GM18909 (cell line): ENCODE results near the gene URB1.
"Not testable (repeated sequence)": the region's sequence is repeated elsewhere in the genome, so short reads cannot be mapped to it uniquely, and the experiment has no call there.

Experiments used
- ATAC-seq: cut with Tn5 transposase; IDR thresholded peaks from one replicate; pipeline ENCODE4 v1.9.1; 2021; ENCODE audit warnings: mild to moderate bottlenecking; ENCODE audit not compliant: unreplicated experiment, poor library complexity

Gene URB1

DNA sequence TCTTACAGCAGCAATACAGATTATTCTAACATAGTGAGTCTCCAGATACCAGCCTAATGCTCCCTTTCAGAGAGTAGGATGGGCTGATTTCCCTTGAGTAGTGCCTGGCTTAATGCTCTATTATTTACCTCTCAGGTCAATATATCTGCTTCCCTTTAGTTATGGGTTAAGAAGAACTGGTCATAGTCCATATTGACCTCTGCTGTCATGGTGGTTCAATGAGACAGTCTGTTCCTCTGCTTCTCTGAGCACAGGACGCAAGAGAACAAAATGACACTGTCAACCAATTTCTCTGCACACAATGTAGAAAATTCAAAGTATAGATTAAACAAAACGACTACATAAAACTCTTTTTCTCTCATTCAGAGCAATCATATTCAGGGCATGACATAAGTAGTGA is 91.2 kb downstream of the URB1 start:
- ATAC-seq = no peak

DNA sequence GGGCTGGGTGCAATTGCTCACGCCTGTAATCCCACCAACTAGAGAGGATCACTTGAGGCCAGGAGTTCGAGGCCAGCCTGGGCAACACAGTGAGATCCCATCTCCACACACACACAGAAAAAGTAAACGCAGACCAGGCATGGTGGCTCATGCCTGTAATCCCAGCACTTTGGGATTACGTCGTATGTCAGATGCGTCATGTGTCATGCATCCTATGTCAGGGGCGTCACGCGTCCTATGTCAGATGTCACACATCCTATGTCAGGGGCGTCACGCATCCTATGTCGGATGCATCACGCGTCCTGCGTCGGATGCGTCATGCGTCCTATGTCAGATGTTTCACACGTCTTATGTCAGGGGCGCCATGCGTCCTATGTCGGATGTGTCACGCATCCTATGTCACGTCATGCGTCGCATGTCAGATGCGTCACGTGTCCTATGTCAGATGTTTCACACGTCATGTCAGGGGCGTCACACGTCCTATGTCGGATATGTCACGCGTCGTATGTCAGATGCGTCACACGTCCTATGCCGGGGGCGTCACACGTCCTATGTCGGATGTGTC is 92.6 kb downstream of the URB1 start:
- no peak for ATAC-seq

DNA sequence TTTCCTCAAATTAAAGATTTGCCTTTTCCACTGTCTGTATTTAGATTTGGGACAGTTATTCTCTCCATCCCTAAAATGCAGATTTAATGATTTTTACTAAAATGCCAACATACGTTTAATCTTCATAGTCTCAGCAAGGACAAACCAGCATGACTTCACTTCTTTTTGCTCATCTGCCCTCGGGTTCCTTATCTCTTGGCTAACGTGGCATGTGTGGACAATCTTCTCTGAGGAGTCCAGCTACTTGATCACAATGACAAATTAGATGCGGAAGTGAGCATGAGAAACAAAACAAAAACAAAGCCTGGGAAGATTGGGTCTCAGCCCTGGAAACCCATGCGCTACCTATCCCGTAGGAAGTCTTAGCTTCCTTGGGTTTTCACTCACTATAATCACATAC is 93.1 kb downstream of the URB1 start:
- no peak for ATAC-seq

DNA sequence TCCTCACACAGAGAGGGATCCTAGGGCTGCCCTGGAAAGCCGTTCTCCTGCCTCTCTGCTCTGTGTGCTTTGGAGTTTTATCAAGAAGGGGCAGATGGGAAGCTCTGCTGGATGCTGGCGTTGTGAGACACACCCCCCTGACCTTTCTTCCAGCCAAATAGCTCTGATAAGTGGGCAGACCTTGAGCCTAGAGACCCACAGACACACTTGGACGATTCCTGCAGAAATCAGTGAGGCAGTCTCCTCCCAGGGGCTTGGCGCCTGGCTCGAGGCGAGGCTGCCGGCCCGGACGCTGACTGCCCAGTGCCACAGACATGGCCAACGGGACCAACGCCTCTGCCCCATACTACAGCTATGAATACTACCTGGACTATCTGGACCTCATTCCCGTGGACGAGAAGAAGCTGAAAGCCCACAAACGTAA is 94.1 kb downstream of the URB1 start, which contains the start of gene MRAP:
MRAP (plus strand) TSS at position 198 of the 424 bp plus-strand sequence; CDS start at position 315, 117 bp downstream.
- ATAC-seq = no peak

DNA sequence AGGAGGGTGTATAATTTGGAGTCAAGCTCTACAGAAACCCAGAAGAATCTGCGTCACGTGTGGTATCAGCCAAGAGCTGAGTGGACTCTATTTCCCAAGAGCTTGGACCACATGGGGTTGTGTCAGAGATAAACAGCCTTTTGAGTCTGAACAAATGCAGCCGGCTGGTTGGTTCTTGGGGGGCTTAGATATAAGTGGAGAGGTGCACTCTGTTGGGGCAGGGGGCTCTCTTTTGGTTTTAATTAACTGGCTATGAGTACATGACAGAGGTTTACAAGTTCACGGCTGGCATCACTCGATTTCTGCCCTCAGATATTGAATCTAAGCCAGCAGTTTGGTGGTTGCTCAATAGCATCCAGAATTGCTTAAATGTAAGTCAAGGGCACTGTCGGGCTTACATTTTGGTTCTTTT is 94.7 kb downstream of the URB1 start:
- no peak for ATAC-seq

DNA sequence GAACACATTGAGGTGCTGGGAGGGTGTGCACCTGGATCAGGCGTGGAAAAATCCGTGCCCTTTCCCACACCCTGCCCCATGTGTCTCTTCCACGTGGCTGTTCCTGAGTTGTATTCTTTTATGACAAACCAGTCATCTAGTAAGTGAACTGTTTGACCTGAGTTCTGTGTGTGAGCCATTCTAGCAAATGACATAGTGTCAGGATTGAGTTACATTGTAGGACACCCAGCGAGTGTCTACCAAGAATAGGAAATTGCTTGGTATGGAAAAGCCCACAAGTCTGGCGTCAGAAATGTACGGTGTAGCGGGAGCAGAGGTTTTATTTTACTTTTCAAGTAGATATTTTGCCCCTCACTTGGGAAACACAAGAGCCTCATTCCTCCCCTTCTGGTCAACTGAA is 95.4 kb downstream of the URB1 start:
- ATAC-seq = no peak

DNA sequence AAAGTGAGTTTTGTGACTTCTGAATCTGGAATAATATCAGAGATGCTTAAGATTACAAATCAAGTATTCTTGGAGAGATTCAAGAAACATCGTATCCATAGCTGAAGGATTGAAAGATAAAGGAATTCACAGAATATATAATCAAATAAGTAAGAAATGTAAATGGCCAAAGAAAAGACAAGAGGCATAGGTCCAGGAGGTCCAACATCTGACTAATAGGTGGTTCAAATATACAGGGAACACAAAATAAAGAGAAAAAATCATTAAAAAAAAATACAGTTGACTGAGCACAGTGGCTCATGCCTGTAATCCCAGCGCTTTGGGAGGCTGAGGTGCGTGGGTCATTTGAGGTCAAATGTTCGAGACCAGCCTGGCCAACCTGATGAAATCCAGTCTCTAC is 107.3 kb downstream of the URB1 start:
- no peak for ATAC-seq

DNA sequence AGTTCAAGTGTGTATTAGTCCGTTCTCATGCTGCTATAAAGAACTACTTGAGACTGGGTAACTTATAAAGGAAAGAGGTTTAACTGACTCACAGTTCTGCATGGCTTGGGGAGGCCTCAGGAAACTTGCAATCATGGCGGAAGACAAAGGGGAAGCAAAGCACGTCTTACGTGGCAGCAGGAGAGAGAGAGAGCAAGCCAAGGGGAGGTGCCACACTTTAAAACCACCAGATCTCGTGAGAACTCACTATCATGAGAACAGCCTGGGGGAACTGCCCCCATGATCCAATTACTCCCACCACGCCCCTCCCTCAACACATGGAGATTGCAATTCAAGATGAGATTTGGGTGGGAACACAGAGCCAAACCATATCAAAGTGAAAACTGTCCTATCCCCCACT is 109.8 kb downstream of the URB1 start:
- no peak for ATAC-seq

DNA sequence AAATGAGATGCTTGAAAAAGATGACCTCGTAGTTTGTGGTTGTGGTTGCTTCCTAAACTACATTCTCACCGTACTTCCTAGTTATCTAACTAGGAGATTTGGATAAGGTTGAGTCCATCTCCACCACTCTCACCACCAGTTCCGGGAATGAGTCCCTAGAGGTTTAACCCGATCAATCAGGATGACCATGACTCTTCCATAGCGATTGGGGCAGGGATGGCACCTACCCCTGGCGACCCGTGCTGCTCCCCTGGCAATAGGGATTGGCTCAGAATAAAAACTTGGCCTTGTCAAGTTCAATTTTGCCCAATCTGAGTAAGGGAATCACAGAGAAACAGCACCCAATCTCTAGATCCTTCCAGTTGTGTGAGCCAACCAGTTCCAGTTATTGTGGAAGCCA is 111.3 kb downstream of the URB1 start:
- ATAC-seq = no peak

DNA sequence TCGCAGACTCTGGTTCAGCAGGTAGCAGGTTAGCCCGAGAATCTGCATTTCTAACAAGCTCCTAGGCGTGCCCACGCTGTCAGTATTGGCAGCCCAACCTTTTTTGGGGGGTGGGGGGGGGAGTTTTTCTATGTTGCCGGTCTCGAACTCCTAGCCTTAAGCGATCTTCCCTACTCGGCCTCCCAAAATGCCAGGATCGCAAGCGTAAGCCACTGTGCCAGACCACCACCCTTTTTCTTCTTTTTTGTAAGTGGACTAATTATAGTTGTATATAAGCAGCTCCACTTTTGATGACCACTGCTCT is 113.5 kb downstream of the URB1 start:
- ATAC-seq = no peak

DNA sequence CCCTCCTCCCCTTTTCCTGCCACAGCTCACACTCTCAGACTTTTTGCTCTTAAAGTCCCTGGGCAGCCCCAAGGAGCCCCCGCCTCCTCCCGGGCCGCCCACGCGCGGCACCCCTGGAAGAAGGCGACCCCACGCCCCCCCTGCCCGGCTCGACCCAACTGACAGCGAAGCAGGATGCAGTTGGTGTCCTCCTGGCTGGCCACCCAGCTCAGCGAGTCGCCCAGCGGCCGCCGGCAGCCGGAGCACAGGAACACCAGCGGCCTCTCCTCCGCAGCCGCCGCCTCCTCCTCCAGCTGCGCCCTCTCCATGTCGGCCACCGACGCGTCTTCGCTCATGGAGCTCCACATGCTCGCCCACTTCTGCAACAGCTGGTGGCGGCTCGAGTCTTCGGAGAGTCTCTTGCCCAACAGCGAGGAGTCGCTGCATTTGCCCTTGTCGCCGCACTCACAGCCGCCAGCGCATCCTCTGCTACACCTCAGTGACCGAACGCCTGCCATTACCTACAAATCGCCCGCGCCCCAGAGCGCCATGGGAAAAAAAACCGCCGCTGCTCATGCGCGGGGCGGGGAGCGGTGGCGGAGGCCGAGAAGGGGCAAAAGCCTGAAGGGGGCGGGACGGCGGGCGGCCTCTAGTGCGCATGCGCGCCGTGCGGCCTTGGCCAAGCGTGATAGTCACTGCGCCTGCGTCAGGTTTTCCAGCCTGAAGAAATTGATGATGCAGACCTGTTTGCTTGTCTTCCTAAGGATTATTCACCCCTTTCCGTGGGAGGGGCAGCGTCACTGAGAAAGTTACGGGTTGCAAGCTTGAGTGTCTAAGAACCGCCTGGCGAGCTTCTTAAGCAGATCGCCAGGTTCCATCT is 114.1 kb downstream of the URB1 start, which contains the start of gene MIS18A:
MIS18A (minus strand) TSS at position 532 of the 859 bp plus-strand sequence; CDS start at position 497, 35 bp downstream.
- ATAC-seq = peak; percentile 90

DNA sequence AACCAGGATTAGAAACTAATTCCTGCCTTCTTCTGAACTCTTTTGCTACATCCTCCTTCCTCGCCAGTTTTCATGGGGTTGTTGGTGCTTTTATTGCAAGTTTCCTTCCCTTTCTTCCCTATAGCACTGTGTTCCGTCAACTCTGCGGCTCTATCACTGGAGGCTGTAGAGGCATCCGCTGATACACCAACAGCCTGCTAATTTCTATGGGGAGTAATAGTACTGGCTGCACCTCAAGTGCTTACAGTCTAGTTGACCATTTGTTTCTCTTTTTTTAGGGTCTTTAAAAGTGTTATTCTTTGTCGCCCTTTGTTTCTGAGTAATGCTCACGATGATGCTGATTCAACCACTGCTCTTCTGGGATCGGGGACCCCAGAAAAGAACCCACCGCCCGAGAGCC is 114.7 kb downstream of the URB1 start:
- ATAC-seq = peak; percentile 25

DNA sequence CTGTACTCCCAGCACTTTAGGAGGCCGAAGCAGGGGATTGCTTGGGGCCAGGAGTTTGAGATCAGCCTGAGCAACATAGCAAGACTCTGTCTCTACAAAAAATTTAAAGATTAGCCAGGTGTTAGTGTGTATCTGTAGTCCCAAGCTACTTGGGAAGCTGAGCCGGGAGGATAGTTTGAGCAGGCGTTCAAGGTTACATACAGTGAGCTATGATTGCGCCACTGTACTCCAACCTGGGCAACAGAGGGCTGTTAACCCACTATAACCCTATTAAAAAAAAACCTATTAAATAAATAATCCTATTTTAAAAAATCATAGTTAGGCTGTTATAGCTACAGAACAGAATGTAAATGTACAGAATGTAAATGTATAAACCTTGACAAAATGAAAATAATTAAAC is 116.1 kb downstream of the URB1 start:
- no peak for ATAC-seq

DNA sequence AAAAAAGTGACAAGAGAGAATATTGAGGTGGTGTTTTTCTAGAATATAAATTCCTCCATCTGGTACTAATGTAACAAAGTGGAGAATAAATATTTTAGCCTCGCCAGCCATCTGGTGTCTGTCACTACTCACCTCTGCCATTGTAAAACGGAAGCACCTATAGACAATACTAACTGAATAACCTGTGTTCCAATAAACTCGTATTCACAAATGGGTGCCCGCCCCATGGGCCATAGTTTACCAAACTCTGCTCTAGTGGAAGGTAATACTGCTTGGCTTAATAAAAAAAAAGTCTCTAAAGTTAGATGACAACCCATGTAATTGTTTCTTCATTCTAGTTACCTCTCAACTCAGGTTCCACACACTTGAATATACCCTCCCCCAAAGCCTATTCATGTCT is 122.1 kb downstream of the URB1 start:
- no peak for ATAC-seq

DNA sequence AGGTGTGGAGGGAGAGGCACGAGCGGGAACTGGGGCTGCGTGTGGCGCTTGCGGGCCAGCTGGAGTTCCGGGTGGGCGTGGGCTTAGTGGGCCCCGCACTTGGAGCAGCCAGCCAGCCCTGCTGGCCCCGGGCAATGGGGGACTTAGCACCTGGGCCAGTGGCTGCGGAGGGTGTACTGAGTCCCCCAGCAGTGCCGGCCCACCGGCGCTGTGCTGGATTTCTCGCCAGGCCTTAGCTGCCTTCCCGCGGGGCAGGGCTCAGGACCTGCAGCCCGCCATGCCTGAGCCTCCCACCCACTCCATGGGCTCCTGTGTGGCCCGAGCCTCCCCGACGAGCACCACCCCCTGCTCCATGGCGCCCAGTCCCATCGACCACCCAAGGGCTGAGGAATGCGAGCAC is 127.5 kb downstream of the URB1 start:
- ATAC-seq = not testable (repeated sequence)

DNA sequence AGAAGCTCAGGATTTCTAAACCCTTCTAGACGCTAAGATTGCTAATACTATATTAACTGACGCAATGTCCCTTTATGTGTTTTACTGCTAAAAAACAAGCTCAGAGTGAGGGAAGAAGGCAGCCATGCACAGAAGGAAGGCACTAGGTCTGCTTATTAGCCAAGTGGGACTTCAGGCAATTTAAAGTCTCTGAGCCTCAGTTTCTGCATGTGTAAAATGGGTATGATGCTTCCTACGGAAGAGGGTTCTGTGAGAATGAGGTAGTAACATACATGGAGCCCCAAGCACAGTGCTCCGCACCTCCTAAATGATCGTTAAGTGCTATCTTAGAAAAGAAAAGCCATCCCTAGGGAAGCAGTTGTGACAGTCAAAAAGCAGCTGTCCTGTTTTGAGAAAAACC is 130.9 kb downstream of the URB1 start:
- ATAC-seq = no peak
